GM12892 (cell line): Measurements from ENCODE around the gene MACC1.

ENCODE experiments used
- POLR2A ChIP-seq: IDR thresholded peaks from 2 replicates; pipeline ENCODE4 v1.6.1; 2011; ENCODE audit warnings: low read depth, low read length, control low read depth
- POLR2AphosphoS5 ChIP-seq: IDR thresholded peaks from 2 replicates; pipeline ENCODE4 v1.6.1; 2011; ENCODE audit warnings: low read depth, low read length, control low read depth
- TAF1 ChIP-seq: IDR thresholded peaks from 2 replicates; pipeline ENCODE4 v1.6.1; 2011; ENCODE audit warnings: low read depth, mild to moderate bottlenecking, control low read depth, low read length, borderline replicate concordance

- no peak for TF ChIP-seq POLR2AphosphoS5
- TF ChIP-seq POLR2A, result no peak
- no peak for TF ChIP-seq TAF1
Observed at GRCh38 chr7:20157456-20157855, 59.7 kb downstream of the MACC1 start.
